NCI-H82 treated with DMSO at 0.1 percent for 48 hours (cell line): Measurements from ENCODE around the gene C11orf21.

Experiments used
- DNase-seq: peaks from one replicate; lab custom pipeline; 2025; ENCODE audit not compliant: unreplicated experiment; lab: John Stamatoyannopoulos, UW

Gene C11orf21

GRCh38 chr11:2309251-2310072, 7.7 kb upstream of the C11orf21 start:
- DNase-seq: no peak

- no peak for DNase-seq
These were observed 7.0 kb upstream of the C11orf21 start for GRCh38 chr11:2308713-2309112.

GRCh38 chr11:2307501-2308331, 6.0 kb upstream of the C11orf21 start:
- no peak for DNase-seq

GRCh38 chr11:2306877-2307500, 5.3 kb upstream of the C11orf21 start:
- DNase-seq: no peak

GRCh38 chr11:2306452-2306823, 4.7 kb upstream of the C11orf21 start:
- DNase-seq: no peak

- DNase-seq: no peak
These were observed 4.2 kb upstream of the C11orf21 start for GRCh38 chr11:2305788-2306451.

GRCh38 chr11:2305140-2305778, 3.5 kb upstream of the C11orf21 start:
- DNase-seq: no peak

GRCh38 chr11:2304506-2305139, 2.9 kb upstream of the C11orf21 start:
- DNase-seq: no peak

- no peak for DNase-seq
These were observed 2.1 kb upstream of the C11orf21 start for GRCh38 chr11:2303627-2304505.

GRCh38 chr11:2302896-2303626, 1.3 kb upstream of the C11orf21 start:
- no peak for DNase-seq

GRCh38 chr11:2302306-2302895, 683 bp upstream of the C11orf21 start:
- no peak for DNase-seq

GRCh38 chr11:2300936-2301630, 635 bp downstream of the C11orf21 start:
- no peak for DNase-seq

GRCh38 chr11:2300290-2300935, 1.3 kb downstream of the C11orf21 start:
- no peak for DNase-seq

- DNase-seq: no peak
These were observed 1.9 kb downstream of the C11orf21 start for GRCh38 chr11:2299773-2300172.

GRCh38 chr11:2298795-2299761, 2.6 kb downstream of the C11orf21 start:
- no peak for DNase-seq
